ENCODE results near the gene C2CD2L. TPM values are rescaled to one million over a fixed set of nuclear protein-coding genes. Genes with fewer than 3 reads are reported as not detected.

Gene C2CD2L
- total and polyA plus RNA-seq, 2 of the 13 experiments (the other 11 are each of a cell fraction or from before 2014, with no cell fraction given): 3.7 to 5.5 TPM

DNA sequence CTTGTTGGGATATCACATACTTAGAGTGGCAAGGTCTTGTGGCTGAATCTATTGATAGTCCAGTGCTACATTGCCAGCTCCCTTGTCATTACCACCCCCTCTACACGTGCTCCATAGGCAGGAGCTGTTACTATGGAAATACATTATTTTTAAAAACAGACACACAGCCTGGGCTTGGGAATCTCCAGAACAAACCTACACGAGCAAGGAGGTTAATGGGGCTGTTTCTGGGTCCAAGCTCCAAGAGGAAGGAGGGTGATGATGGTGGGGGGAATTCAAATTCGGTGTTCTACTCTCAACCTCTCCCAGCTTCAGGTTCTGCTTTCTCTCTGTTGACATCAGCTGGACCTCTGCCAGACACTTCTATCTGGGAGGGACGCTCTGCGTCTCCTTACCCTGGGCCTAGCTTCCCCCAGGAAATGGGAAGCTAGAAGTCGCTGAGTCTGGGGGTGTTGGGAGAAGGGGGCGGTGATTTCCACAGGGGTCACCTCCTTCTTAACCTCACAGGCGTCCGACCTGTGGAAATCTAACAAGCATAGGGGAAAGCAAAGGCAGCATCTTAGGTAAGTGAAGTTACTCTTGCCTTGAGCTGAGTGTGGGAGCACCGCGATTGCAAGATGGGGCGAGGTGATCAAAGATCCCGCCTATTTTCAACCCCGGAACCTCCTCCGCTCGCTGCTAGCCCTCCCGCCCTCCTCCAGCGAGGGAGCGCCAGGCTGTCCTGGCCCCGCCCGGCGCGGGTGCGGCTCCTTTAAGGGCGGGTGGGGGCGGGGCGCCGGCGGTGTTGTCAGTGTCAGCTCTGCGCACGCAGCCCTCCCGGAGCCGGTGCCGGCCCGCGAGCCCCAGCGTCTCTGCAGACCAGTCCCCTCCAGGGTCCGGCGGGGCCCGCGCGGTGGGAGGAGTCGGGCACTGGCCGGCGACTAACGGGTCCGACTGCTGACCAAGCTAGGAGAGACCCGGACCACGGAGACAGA lies at the start of gene C2CD2L (continued):
- 0 out of 2 replicates have a peak, but pooled peaks have one; percentile 58 for TF ChIP-seq ZNF670 (CRISPR knock-in tag; IDR thresholded peaks at IDR 0.05; ENCODE audit: borderline replicate concordance)
- TF ChIP-seq, protein P1, sequence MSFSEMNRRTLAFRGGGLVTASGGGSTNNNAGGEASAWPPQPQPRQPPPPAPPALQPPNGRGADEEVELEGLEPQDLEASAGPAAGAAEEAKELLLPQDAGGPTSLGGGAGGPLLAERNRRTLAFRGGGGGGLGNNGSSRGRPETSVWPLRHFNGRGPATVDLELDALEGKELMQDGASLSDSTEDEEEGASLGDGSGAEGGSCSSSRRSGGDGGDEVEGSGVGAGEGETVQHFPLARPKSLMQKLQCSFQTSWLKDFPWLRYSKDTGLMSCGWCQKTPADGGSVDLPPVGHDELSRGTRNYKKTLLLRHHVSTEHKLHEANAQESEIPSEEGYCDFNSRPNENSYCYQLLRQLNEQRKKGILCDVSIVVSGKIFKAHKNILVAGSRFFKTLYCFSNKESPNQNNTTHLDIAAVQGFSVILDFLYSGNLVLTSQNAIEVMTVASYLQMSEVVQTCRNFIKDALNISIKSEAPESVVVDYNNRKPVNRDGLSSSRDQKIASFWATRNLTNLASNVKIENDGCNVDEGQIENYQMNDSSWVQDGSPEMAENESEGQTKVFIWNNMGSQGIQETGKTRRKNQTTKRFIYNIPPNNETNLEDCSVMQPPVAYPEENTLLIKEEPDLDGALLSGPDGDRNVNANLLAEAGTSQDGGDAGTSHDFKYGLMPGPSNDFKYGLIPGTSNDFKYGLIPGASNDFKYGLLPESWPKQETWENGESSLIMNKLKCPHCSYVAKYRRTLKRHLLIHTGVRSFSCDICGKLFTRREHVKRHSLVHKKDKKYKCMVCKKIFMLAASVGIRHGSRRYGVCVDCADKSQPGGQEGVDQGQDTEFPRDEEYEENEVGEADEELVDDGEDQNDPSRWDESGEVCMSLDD (CRISPR knock-in tag; IDR thresholded peaks at IDR 0.05; ENCODE audit: borderline replicate concordance): no peak; the same call in 1 of the 2 replicates
- no peak for TF ChIP-seq ZSCAN31 (CRISPR knock-in tag; IDR thresholded peaks at IDR 0.05; ENCODE audit: low read depth)
- TF ChIP-seq ZMAT3 (CRISPR knock-in tag; conservative IDR thresholded peaks at IDR 0.05): peak; percentile 43
- no peak for TF ChIP-seq ZNF180 (CRISPR knock-in tag; IDR thresholded peaks at IDR 0.05; ENCODE audit: borderline replicate concordance, low read depth)
- TF ChIP-seq, protein P2, sequence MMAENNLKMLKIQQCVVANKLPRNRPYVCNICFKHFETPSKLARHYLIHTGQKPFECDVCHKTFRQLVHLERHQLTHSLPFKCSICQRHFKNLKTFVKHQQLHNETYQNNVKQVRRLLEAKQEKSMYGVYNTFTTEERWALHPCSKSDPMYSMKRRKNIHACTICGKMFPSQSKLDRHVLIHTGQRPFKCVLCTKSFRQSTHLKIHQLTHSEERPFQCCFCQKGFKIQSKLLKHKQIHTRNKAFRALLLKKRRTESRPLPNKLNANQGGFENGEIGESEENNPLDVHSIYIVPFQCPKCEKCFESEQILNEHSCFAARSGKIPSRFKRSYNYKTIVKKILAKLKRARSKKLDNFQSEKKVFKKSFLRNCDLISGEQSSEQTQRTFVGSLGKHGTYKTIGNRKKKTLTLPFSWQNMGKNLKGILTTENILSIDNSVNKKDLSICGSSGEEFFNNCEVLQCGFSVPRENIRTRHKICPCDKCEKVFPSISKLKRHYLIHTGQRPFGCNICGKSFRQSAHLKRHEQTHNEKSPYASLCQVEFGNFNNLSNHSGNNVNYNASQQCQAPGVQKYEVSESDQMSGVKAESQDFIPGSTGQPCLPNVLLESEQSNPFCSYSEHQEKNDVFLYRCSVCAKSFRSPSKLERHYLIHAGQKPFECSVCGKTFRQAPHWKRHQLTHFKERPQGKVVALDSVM (CRISPR knock-in tag; IDR thresholded peaks at IDR 0.05): no peak
- TF ChIP-seq ZNF24 (IDR thresholded peaks at IDR 0.05): no peak
- TF ChIP-seq, protein P3, sequence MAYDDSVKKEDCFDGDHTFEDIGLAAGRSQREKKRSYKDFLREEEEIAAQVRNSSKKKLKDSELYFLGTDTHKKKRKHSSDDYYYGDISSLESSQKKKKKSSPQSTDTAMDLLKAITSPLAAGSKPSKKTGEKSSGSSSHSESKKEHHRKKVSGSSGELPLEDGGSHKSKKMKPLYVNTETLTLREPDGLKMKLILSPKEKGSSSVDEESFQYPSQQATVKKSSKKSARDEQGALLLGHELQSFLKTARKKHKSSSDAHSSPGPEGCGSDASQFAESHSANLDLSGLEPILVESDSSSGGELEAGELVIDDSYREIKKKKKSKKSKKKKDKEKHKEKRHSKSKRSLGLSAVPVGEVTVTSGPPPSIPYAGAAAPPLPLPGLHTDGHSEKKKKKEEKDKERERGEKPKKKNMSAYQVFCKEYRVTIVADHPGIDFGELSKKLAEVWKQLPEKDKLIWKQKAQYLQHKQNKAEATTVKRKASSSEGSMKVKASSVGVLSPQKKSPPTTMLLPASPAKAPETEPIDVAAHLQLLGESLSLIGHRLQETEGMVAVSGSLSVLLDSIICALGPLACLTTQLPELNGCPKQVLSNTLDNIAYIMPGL (CRISPR knock-in tag; IDR thresholded peaks at IDR 0.05; ENCODE audit: borderline replicate concordance in 1 of 2, low read depth in 1 of 2): peak in 1 of 2 experiments; percentile 40; a peak in 1 of 4 replicates
- 0 out of 2 replicates have a peak, but pooled peaks have one; percentile 8 for TF ChIP-seq GATA4 (IDR thresholded peaks at IDR 0.05; ENCODE audit: borderline replicate concordance, low read depth)
- TF ChIP-seq, protein P4, sequence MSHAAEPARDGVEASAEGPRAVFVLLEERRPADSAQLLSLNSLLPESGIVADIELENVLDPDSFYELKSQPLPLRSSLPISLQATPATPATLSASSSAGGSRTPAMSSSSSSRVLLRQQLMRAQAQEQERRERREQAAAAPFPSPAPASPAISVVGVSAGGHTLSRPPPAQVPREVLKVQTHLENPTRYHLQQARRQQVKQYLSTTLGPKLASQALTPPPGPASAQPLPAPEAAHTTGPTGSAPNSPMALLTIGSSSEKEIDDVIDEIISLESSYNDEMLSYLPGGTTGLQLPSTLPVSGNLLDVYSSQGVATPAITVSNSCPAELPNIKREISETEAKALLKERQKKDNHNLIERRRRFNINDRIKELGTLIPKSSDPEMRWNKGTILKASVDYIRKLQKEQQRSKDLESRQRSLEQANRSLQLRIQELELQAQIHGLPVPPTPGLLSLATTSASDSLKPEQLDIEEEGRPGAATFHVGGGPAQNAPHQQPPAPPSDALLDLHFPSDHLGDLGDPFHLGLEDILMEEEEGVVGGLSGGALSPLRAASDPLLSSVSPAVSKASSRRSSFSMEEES (CRISPR knock-in tag; IDR thresholded peaks at IDR 0.05): no peak
- TF ChIP-seq CBX2 (IDR thresholded peaks at IDR 0.05; ENCODE audit: low read depth, low read length): no peak
- no peak for TF ChIP-seq CBX2 (CRISPR knock-in tag; IDR thresholded peaks at IDR 0.05; ENCODE audit: low read depth)
- TF ChIP-seq ZNF777 (CRISPR knock-in tag; IDR thresholded peaks at IDR 0.05): no peak
- TF ChIP-seq ZNF451 (CRISPR knock-in tag; IDR thresholded peaks at IDR 0.05): no peak
- no peak for TF ChIP-seq ZNF260 (CRISPR knock-in tag; IDR thresholded peaks at IDR 0.05; ENCODE audit: borderline replicate concordance, low read depth)
- no peak for TF ChIP-seq ZNF577 (CRISPR knock-in tag; IDR thresholded peaks at IDR 0.05; ENCODE audit: borderline replicate concordance, low read depth)
- no peak for TF ChIP-seq NFKBIZ (CRISPR knock-in tag; IDR thresholded peaks at IDR 0.05)
- TF ChIP-seq ZNF383 (CRISPR knock-in tag; IDR thresholded peaks at IDR 0.05; ENCODE audit: borderline replicate concordance): no peak

Measured in HepG2 (cell line).